ENCODE results near the gene METAP2. TPM values are rescaled to one million over a fixed set of nuclear protein-coding genes. Genes with fewer than 3 reads are reported as not detected.
"Not testable (repeated sequence)": the region's sequence is repeated elsewhere in the genome, so short reads cannot be mapped to it uniquely, and the experiment has no call there.

The METAP2 gene
- total and polyA plus RNA-seq, 2 donors = 72.6 to 93.7 TPM

DNA sequence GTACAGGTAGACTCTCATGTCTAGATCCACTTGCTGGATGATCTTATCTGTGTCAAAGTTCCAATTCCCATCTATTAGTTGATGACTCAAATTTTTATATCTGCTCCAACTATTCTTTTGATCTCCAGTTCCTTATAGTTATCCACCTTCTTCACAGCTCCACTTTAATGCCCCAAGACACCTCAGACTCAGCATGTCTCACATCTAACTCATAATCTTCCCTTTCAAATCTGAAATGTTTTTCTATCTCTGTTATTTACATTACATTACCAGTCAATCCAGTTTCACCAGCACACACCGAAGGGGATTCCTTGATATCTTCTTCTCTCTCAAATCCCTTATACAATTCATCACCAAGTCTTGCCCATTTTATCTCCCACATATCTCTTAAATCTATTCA, 3.7 kb upstream of the METAP2 start:
- Histone ChIP-seq H3K9me3 (ENCODE audit: control insufficient read depth in 2 of 2, insufficient read depth in 1 of 2, low read length in 1 of 2) (no peaks in the 10 kb centered on the region), H3K4me3 (ENCODE audit: low read length in 2 of 2) (no peak overlapping the region), H3K36me3 (ENCODE audit: control insufficient read depth in 2 of 2, insufficient read depth in 2 of 2, low read length in 1 of 2) (no peaks in the 10 kb centered on the region), H3K27ac (ENCODE audit: low read depth in 1 of 2, low read length in 1 of 2) (no peak overlapping the region), H3K4me1 (ENCODE audit: control insufficient read depth in 2 of 2, insufficient read depth in 2 of 2, low read length in 2 of 2) (peaks cover 6 to 9% of the 10 kb centered on the region in 2 donors), H3K27me3 (ENCODE audit: control insufficient read depth in 2 of 2, insufficient read depth in 1 of 2, low read length in 1 of 2) (no peaks in the 10 kb centered on the region)
- DNase-seq (ENCODE audit: low read depth in 6 of 9, low spot score in 9 of 9) = no peak
- WGBS = 96% methylated on average over 1 of the region's 1 CpG

DNA sequence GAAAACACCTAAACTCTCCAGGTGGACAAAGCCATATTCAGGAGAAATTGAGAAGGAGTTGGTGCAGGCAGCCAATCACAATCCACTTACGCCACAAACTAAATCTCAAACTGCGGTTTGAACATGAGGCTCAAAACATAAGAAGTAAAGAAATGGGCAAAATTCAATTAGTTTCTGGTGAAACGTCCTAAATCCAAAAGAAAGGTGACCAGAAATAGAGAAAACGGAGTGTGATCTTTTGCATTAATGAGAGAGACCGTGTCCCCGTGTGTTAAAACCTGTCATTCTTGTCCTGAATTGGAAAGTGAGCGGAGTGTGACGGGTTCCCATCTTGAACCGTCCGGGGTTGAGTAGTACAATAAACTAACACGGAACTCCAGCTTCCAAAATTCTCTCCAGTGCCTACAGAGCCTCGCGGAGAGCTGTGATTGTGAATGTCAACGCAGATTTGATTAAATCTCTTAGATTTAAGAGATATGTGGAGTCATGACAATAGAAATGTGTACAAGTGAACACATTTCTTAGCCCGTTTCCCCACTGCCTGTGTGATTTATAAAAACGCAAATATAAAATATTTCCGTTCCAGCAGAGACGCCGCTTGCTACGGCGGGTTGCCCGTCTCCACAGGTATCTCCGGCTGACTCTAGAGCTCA, 595 bp upstream of the METAP2 start:
- H3K36me3 ChIP-seq (ENCODE audit: control insufficient read depth in 2 of 2, insufficient read depth in 2 of 2, low read length in 1 of 2) = peaks cover 2 to 21% of the 10 kb centered on the region in 2 donors
- peak overlapping the region; percentile 97 to 99 for H3K4me3 ChIP-seq (ENCODE audit: low read length in 2 of 2)
- H3K27me3 ChIP-seq (ENCODE audit: control insufficient read depth in 2 of 2, insufficient read depth in 1 of 2, low read length in 1 of 2) = no peaks in the 10 kb centered on the region
- WGBS = under 1% methylated on average over 23 of the region's 23 CpGs
- DNase-seq (ENCODE audit: low read depth in 6 of 9, low spot score in 9 of 9) = peak; percentile 19 to 79 (median 50)
- H3K27ac ChIP-seq (ENCODE audit: low read depth in 1 of 2, low read length in 1 of 2) = peak overlapping the region; percentile 89 to 97
- no peaks in the 10 kb centered on the region for H3K9me3 ChIP-seq (ENCODE audit: control insufficient read depth in 2 of 2, insufficient read depth in 1 of 2, low read length in 1 of 2)
- H3K4me1 ChIP-seq (ENCODE audit: control insufficient read depth in 2 of 2, insufficient read depth in 2 of 2, low read length in 2 of 2) = peaks cover 9 to 12% of the 10 kb centered on the region in 2 donors

DNA sequence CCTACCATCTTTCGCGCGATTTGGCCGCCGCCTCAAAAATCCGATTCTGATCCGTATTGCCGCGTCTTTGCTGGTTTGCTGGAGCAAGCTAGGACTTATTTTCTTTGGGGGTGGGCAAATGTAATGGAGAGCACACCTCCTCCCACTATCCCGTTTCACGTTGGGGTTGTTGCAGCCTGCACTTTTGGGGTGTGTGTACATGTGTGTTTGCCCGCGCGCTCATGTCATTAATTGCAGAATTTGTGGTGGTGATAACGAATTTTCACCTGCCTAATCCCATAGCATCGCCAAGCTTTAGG, 657 bp downstream of the METAP2 start:
- peaks cover 9 to 12% of the 10 kb centered on the region in 2 donors for H3K4me1 ChIP-seq (ENCODE audit: control insufficient read depth in 2 of 2, insufficient read depth in 2 of 2, low read length in 2 of 2)
- peak overlapping the region; percentile 89 to 97 for H3K27ac ChIP-seq (ENCODE audit: low read depth in 1 of 2, low read length in 1 of 2)
- under 1% methylated on average over 16 of the region's 16 CpGs for WGBS
- H3K36me3 ChIP-seq (ENCODE audit: control insufficient read depth in 2 of 2, insufficient read depth in 2 of 2, low read length in 1 of 2) = peaks cover 10 to 32% of the 10 kb centered on the region in 2 donors
- DNase-seq (ENCODE audit: low read depth in 6 of 9, low spot score in 9 of 9) = peak in 3 of 9 donors; percentile 0 to 36 (median 2)
- H3K27me3 ChIP-seq (ENCODE audit: control insufficient read depth in 2 of 2, insufficient read depth in 1 of 2, low read length in 1 of 2) = no peaks in the 10 kb centered on the region
- H3K4me3 ChIP-seq (ENCODE audit: low read length in 2 of 2) = peak overlapping the region; percentile 97 to 99
- no peaks in the 10 kb centered on the region for H3K9me3 ChIP-seq (ENCODE audit: control insufficient read depth in 2 of 2, insufficient read depth in 1 of 2, low read length in 1 of 2)

DNA sequence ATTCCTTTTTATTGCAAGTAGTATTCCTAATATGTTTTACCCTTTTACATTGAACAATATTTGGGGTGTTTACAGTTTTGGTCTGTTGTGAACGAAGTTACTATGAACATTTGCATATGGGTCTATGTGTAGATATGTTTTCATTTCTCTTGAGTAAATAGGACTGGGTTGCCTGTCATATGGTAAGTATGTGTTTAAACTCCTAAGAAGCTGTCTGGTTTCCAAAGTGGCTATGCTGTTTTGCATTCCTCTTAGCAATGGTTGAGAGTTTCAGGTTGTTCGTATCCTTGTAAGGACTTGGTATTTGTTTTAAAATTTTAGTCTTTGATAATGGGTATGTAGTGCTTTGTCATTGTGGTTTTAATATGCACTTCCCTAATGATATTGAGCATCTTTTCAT, 6.3 kb downstream of the METAP2 start:
- Histone ChIP-seq H3K27ac (ENCODE audit: low read depth in 1 of 2, low read length in 1 of 2) (no peak overlapping the region), H3K36me3 (ENCODE audit: control insufficient read depth in 2 of 2, insufficient read depth in 2 of 2, low read length in 1 of 2) (peaks cover 13 to 54% of the 10 kb centered on the region in 2 donors), H3K9me3 (ENCODE audit: control insufficient read depth in 2 of 2, insufficient read depth in 1 of 2, low read length in 1 of 2) (no peaks in the 10 kb centered on the region), H3K4me3 (ENCODE audit: low read length in 2 of 2) (no peak overlapping the region), H3K4me1 (ENCODE audit: control insufficient read depth in 2 of 2, insufficient read depth in 2 of 2, low read length in 2 of 2) (peaks cover 3 to 4% of the 10 kb centered on the region in 2 donors), H3K27me3 (ENCODE audit: control insufficient read depth in 2 of 2, insufficient read depth in 1 of 2, low read length in 1 of 2) (no peaks in the 10 kb centered on the region)
- no peak for DNase-seq (ENCODE audit: low read depth in 6 of 9, low spot score in 9 of 9)
- WGBS = 86% methylated on average over 2 of the region's 2 CpGs

DNA sequence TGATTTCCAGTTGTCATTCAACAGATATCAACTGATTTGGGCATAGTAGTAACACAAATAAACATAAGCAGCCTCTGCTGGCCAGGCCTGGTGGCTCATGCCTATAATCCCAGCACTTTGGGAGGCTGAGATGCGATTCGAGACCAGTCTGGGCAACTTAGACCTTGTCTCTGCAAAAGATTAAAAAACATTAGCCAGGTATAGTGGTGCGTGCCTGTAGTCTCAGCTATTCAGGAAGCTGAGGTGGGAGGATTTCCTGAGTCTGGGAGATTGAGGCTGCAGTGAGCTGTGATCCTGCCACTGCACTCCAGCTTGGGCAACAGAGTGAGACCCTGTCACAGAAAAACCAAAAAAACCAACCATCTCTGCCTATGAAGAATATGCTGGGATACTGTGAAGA, 7.1 kb downstream of the METAP2 start:
- peaks cover 13 to 54% of the 10 kb centered on the region in 2 donors for H3K36me3 ChIP-seq (ENCODE audit: control insufficient read depth in 2 of 2, insufficient read depth in 2 of 2, low read length in 1 of 2)
- H3K4me1 ChIP-seq (ENCODE audit: control insufficient read depth in 2 of 2, insufficient read depth in 2 of 2, low read length in 2 of 2) = no peaks in the 10 kb centered on the region

DNA sequence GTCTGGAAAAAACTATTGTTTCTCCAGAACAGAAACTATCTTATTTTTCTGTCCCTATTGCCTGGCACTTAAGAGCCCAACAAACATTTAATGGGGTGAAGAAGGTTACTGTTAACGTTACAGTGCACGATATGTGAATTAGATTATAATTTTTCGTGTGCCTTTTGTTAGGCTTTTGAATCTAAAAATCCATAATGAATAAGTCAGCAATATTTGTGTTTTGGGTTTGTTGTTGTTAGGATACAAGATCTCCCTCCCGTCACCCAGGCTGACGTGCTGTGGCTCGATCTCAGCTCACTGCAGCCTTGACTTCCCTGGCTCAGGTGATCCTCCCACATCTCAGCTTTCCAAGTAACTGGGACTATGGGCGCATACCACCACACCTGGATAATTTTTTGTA, 7.9 kb downstream of the METAP2 start:
- DNase-seq (ENCODE audit: low read depth in 6 of 9, low spot score in 9 of 9) = no peak
- no peaks in the 10 kb centered on the region for H3K4me1 ChIP-seq (ENCODE audit: control insufficient read depth in 2 of 2, insufficient read depth in 2 of 2, low read length in 2 of 2)
- H3K9me3 ChIP-seq (ENCODE audit: control insufficient read depth in 2 of 2, insufficient read depth in 1 of 2, low read length in 1 of 2) = no peaks in the 10 kb centered on the region
- H3K27me3 ChIP-seq (ENCODE audit: control insufficient read depth in 2 of 2, insufficient read depth in 1 of 2, low read length in 1 of 2) = no peaks in the 10 kb centered on the region
- WGBS = 94% methylated on average over 7 of the region's 7 CpGs
- no peak overlapping the region for H3K27ac ChIP-seq (ENCODE audit: low read depth in 1 of 2, low read length in 1 of 2)
- peaks cover 19 to 50% of the 10 kb centered on the region in 2 donors for H3K36me3 ChIP-seq (ENCODE audit: control insufficient read depth in 2 of 2, insufficient read depth in 2 of 2, low read length in 1 of 2)
- no peak overlapping the region for H3K4me3 ChIP-seq (ENCODE audit: low read length in 2 of 2)

More for the DNA sequence above, 7.1 kb downstream of the METAP2 start:
- no peak overlapping the region for H3K27ac ChIP-seq (ENCODE audit: low read depth in 1 of 2, low read length in 1 of 2)
- DNase-seq (ENCODE audit: low read depth in 6 of 9, low spot score in 9 of 9) = no peak
- no peaks in the 10 kb centered on the region for H3K9me3 ChIP-seq (ENCODE audit: control insufficient read depth in 2 of 2, insufficient read depth in 1 of 2, low read length in 1 of 2)
- 62% methylated on average over 3 of the region's 3 CpGs for WGBS
- no peaks in the 10 kb centered on the region for H3K27me3 ChIP-seq (ENCODE audit: control insufficient read depth in 2 of 2, insufficient read depth in 1 of 2, low read length in 1 of 2)
- no peak overlapping the region for H3K4me3 ChIP-seq (ENCODE audit: low read length in 2 of 2)

DNA sequence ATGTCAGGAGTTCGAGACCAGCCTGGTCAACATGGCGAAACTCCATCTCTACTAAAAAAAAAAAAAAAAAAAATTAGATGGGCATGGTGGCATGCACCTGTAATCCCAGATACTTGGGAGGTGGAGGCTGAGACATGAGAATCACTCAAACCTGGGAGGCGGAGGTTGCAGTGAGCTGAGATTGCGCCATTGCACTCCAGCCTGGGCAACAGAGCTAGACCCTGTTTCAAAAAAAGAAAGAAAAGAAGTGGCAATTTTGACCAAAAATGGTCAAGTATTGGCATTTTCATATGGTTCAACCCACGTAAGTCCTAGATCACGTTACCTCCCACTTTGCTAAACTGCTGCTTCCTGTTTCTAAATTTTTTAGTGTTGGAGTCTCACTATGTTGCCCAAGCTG, 8.6 kb downstream of the METAP2 start:
- WGBS = 88% methylated on average over 6 of the region's 6 CpGs
- not testable (repeated sequence) for H3K27me3 ChIP-seq (ENCODE audit: control insufficient read depth in 2 of 2, insufficient read depth in 1 of 2, low read length in 1 of 2); H3K4me1 ChIP-seq (ENCODE audit: control insufficient read depth in 2 of 2, insufficient read depth in 2 of 2, low read length in 2 of 2); H3K27ac ChIP-seq (ENCODE audit: low read depth in 1 of 2, low read length in 1 of 2); H3K9me3 ChIP-seq (ENCODE audit: control insufficient read depth in 2 of 2, insufficient read depth in 1 of 2, low read length in 1 of 2); DNase-seq (ENCODE audit: low read depth in 6 of 9, low spot score in 9 of 9); H3K4me3 ChIP-seq (ENCODE audit: low read length in 2 of 2)
- peaks cover 21 to 47% of the 10 kb centered on the region in 2 donors for H3K36me3 ChIP-seq (ENCODE audit: control insufficient read depth in 2 of 2, insufficient read depth in 2 of 2, low read length in 1 of 2)

DNA sequence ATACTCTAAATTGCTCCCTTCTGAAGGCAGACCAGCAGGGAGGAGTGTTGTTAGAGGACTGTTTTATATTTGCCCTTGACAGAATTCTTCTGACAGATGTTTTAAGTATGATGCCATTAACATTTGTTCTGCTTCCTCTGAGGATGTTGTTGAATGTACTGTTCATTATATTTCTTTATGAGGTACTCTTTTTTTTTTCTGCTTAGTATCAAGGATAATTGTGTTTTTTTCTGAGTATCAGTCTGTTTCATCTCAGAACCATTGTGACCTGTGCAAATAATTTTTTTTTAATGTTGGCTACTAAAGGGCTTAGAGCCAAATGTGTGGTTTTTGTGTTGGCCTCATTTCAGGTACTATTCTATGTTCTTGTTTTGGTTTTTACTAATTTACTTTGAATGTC, 10.6 kb downstream of the METAP2 start:
- no peaks in the 10 kb centered on the region for H3K4me1 ChIP-seq (ENCODE audit: control insufficient read depth in 2 of 2, insufficient read depth in 2 of 2, low read length in 2 of 2)
- no peaks in the 10 kb centered on the region for H3K27me3 ChIP-seq (ENCODE audit: control insufficient read depth in 2 of 2, insufficient read depth in 1 of 2, low read length in 1 of 2)
- peaks cover 11 to 36% of the 10 kb centered on the region in 2 donors for H3K36me3 ChIP-seq (ENCODE audit: control insufficient read depth in 2 of 2, insufficient read depth in 2 of 2, low read length in 1 of 2)
- no peaks in the 10 kb centered on the region for H3K9me3 ChIP-seq (ENCODE audit: control insufficient read depth in 2 of 2, insufficient read depth in 1 of 2, low read length in 1 of 2)
- no peak overlapping the region for H3K27ac ChIP-seq (ENCODE audit: low read depth in 1 of 2, low read length in 1 of 2)
- no peak overlapping the region for H3K4me3 ChIP-seq (ENCODE audit: low read length in 2 of 2)
- no peak for DNase-seq (ENCODE audit: low read depth in 6 of 9, low spot score in 9 of 9)

DNA sequence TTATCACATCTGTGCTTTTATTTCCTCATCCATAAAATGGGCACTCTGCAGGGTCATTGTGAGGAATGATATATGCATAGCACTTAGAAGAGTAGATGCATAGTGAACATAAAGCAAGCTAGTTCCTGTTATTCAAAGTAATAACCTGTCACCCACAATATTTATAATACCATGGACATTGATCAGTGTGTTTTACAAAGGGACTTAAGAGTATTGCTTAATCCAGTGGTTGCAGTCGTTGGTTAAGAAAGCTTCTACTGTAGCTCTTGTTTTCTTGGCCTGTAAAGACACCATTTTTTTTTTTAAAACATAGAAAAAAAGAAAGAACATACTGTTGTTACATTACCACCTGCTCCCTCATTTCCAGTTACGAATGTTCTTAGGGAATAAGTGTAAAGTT, 13.1 kb downstream of the METAP2 start:
- Histone ChIP-seq H3K9me3 (ENCODE audit: control insufficient read depth in 2 of 2, insufficient read depth in 1 of 2, low read length in 1 of 2) (no peaks in the 10 kb centered on the region), H3K27ac (ENCODE audit: low read depth in 1 of 2, low read length in 1 of 2) (no peak overlapping the region), H3K4me3 (ENCODE audit: low read length in 2 of 2) (no peak overlapping the region), H3K36me3 (ENCODE audit: control insufficient read depth in 2 of 2, insufficient read depth in 2 of 2, low read length in 1 of 2) (peaks cover 18 to 37% of the 10 kb centered on the region in 2 donors), H3K27me3 (ENCODE audit: control insufficient read depth in 2 of 2, insufficient read depth in 1 of 2, low read length in 1 of 2) (no peaks in the 10 kb centered on the region), H3K4me1 (ENCODE audit: control insufficient read depth in 2 of 2, insufficient read depth in 2 of 2, low read length in 2 of 2) (no peaks in the 10 kb centered on the region)
- WGBS = 97% methylated on average over 2 of the region's 2 CpGs
- DNase-seq (ENCODE audit: low read depth in 6 of 9, low spot score in 9 of 9) = no peak

Measured in thymus (tissue), 11 donors.